Midbrain (tissue), 1 donor: Measurements from ENCODE around the gene ARHGAP27.
"Not testable (repeated sequence)": the region's sequence is repeated elsewhere in the genome, so short reads cannot be mapped to it uniquely, and the experiment has no call there.

Experiments used
- DNase-seq: peaks from one replicate; lab custom pipeline; 2025; lab: John Stamatoyannopoulos, UW

Gene ARHGAP27

DNA sequence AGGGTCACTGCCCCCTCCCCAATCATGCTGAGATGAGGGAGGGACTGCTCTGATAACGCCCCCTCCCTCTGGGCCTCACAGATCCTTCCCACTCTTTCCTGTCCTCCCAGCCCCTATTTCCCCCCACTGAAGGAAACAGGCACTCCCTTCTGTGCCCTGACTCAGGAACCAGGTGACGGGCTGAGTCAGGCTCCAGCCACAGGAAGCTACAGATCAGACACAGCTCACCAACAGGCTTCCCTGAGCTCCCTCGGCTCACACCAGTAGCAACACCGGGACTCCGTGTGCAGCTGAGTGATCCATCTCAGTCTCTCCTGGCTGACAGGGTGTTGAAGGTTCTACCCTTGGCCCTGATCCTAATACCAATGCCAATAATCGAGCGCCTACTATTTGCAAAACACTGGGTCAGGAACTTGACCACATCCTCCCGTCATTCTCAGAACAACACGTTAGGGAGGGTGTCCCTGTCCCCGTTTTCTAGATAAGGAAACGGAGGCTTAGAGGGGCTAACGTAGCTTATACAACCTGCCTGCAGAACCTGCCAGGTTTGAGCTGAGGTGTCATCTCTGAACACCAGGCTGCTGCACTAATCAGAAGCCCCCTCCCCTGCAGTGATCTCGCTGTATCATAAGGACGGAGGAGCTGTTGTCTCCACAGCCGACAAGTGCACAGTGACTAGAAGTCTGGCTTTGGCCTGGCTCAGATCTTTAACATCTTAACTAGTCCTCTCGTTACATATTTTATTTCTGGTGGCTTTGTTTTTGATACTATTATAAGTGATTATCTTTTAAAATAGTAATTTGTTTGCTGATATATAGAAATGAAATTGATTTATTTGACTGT is 13.5 kb upstream of the ARHGAP27 start:
- not testable (repeated sequence) for DNase-seq

DNA sequence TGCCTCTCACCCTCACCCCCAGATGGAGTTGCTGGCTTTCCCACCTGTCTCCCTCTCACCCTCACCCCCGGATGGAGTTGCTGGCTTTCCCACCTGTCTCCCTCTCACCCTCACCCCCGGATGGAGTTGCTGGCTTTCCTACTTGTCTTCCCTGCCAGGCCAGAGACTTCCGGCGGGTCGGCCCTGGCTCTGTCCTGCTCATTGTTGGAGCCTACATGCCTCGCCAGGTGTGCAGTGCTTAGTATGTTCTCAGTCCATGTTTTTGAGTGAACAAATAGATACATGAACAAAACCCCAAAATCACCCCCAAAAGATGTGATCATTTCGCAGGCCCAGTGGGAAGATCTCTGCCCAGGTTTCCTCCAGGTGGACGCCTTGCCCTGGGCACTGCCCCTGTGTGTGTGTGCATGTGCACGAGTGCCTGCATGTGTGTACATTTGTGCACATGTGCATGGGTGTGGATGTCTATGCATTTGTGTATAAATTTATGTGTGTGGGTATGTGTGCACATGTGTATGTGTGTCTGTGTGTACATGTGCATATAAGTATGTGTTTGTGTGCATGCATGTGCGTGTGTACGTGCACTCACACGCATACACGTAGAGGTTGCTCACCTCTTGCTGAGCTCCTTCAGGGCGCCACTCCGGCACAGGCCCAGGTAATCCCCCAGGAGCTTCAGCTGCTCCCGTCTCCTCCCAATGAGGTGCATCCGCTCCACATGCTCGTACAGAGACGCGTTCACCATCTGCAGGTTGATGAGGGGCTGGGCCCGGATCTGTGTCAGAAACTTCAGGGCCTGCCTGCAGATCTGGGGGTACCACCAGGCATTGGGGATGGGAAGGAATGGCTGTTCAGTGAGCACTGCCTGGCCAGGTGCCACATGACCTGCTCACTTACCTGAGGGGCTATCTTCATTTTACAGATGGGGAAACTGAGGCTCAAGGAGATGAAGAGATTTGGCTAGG is 12.5 kb upstream of the ARHGAP27 start:
- DNase-seq = not testable (repeated sequence)

GRCh38 chr17:45444301-45444700 is 11.6 kb upstream of the ARHGAP27 start:
- DNase-seq = not testable (repeated sequence)

- not testable (repeated sequence) for DNase-seq
These were observed 10.9 kb upstream of the ARHGAP27 start for GRCh38 chr17:45443371-45444260.

GRCh38 chr17:45441526-45442310 is 9.0 kb upstream of the ARHGAP27 start:
- DNase-seq = no peak

- DNase-seq = not testable (repeated sequence)
These were observed 8.3 kb upstream of the ARHGAP27 start for GRCh38 chr17:45440839-45441515.

DNA sequence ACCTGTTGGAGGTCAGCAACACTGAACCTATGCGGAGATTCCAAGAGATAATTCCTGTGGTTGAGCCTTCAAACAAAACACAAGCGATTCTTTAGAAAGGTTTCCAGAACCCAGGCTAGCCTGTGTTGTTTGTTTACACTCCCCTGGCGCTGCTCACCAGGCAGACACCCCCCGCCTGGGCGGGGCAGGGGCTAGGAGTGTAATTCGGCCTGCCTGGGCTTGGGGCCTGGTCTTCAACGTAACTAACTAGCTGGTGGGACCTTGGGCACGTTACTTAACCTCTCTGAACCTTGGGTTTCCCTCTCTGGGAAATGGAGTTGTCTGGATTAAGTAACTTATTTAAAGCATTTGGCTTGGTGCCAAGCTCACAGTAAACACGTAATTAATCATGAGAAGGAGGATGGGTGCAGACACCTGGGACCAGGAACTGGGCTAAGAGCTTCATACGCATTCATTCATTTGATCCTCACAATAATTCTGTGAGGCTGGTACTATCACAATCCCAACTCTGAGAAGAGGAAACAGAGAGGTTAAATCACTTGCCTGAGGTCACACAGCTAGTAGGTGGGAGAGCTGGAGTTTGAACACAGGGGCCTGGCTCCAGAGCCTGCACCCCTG is 7.6 kb upstream of the ARHGAP27 start:
- DNase-seq = no peak

DNA sequence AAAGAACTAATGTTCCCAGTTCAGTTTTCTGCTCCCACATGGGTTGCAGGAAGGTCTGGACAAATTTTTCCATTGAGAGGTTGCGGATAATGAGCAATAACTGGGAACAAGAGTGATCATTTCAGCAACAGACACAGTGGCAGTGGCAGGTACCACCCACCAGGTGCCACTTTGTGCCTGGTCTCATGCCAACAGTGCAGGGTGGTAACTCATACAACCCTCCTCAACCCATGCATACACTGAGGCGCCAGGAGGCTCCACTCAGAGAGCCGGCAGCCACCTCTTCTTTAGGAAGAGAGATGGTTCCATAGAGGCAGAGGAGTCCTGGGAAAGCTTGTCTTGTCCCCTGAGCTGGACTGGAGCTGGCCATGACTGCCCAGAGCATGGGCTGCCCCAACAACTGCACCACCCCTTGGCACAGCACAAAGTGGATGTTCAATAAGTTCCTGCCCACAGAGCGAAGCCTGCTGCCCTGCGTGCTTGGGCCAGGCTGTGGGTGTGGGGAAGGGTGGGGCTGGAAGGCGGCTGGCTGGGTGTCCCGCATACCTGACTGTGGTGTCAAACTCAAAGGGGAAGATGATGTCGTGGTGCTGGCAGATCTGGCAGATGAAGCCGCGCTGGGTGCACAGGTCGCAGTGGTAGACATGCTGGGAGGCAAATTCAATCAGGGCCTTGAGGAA is 6.4 kb upstream of the ARHGAP27 start:
- DNase-seq = no peak

GRCh38 chr17:45437465-45438283 is 5.0 kb upstream of the ARHGAP27 start:
- no peak for DNase-seq

GRCh38 chr17:45436625-45437464 is 4.2 kb upstream of the ARHGAP27 start:
- no peak for DNase-seq

- DNase-seq = no peak
These were observed 3.5 kb upstream of the ARHGAP27 start for GRCh38 chr17:45436161-45436560.

- DNase-seq = no peak
These were observed 2.8 kb upstream of the ARHGAP27 start for GRCh38 chr17:45435481-45435880.

- DNase-seq = no peak
These were observed 477 bp upstream of the ARHGAP27 start for GRCh38 chr17:45433159-45433535.

- DNase-seq = no peak
These were observed 902 bp downstream of the ARHGAP27 start for GRCh38 chr17:45431531-45432404.

DNA sequence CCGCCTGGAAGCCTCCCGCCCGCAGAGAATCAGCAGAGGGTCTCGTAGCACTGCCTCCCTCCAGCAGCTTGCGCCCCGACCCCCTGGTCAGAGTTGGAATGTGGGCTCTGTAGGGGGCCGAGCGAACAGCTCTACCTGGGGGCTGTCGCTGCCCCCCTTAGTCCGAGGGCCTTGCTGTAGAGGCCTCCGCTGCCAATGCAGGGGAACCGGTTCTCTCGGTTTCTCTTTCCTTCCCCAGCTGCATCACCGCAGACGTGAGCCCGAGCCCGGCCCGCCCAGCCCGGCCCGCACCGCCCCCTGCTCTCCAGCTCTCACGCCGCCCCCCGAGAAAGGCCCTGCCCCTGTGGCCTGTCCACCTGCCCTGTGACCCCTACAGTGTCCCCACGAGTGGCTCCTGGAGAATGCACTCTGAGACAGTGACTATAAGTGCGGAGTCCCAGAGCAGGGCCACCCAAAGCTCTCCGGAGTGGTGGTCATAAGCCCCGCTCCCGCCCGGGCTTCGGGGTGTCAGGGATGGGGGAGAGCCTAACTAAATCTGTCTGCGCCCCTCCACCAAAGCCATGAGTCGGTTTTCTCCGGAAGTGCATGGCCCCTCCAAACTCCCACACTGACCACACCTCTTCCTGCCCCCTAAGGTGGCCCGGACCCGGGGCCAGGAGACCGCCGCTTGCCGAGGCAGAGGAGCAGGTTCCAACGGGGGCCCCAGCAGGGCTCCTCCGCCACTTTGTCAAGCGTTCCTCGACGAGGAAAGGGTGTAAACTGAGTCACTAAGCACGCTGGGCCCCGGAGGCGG is 1.7 kb downstream of the ARHGAP27 start:
- DNase-seq = no peak
